ENCODE results near the gene GPR107.

The GPR107 gene

DNA sequence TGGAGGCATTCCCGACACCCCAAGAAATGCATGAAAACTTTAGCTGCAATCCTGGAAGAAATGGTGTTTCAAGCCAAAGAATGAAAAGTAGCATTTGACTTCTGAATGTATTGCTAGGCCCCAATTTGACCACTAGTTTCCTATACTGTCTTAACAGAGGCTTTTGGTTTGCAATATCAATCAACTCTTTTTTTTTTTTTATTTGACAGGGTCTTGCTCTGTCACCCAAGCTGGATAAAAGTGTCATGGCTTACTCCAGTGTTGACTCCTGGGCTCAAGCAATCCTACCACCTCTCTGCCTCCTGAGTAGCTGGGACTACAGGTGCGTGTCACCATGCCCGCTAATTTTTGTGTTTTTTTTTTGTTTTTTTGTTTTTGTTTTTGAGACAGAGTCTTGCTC, 3.2 kb upstream of the GPR107 start:
- H3K27me3 ChIP-seq (replicated peaks): no peaks in the 10 kb centered on the region
- in situ Hi-C loops (cut with HindIII; ENCODE audit: low pct_ligation_motif_present, low sequenced_read_pairs): no loop called here
- TF ChIP-seq, protein P1, sequence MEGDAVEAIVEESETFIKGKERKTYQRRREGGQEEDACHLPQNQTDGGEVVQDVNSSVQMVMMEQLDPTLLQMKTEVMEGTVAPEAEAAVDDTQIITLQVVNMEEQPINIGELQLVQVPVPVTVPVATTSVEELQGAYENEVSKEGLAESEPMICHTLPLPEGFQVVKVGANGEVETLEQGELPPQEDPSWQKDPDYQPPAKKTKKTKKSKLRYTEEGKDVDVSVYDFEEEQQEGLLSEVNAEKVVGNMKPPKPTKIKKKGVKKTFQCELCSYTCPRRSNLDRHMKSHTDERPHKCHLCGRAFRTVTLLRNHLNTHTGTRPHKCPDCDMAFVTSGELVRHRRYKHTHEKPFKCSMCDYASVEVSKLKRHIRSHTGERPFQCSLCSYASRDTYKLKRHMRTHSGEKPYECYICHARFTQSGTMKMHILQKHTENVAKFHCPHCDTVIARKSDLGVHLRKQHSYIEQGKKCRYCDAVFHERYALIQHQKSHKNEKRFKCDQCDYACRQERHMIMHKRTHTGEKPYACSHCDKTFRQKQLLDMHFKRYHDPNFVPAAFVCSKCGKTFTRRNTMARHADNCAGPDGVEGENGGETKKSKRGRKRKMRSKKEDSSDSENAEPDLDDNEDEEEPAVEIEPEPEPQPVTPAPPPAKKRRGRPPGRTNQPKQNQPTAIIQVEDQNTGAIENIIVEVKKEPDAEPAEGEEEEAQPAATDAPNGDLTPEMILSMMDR (IDR thresholded peaks at IDR 0.05; ENCODE audit: low read depth, low read length, missing control alignments): no peak
- H3K27ac ChIP-seq: no peak overlapping the region
- no peaks in the 10 kb centered on the region for H3K36me3 ChIP-seq (replicated peaks)
- no peak for DNase-seq
- no peak overlapping the region for H3K4me3 ChIP-seq (ENCODE audit: low read depth, low read length)

- Histone ChIP-seq H3K27me3 (replicated peaks) (no peaks in the 10 kb centered on the region), H3K4me3 (ENCODE audit: low read depth, low read length) (no peak overlapping the region), H3K36me3 (replicated peaks) (no peaks in the 10 kb centered on the region), H3K27ac (no peak overlapping the region)
- in situ Hi-C loops (cut with HindIII; ENCODE audit: low pct_ligation_motif_present, low sequenced_read_pairs): no loop called here
- TF ChIP-seq, protein P1 (IDR thresholded peaks at IDR 0.05; ENCODE audit: low read depth, low read length, missing control alignments): no peak
- no peak for DNase-seq
Observed at GRCh38 chr9:130051855-130052254, 1.9 kb upstream of the GPR107 start.

- H3K27ac ChIP-seq: peak overlapping the region; percentile 96
- no peak for DNase-seq
- H3K4me3 ChIP-seq (ENCODE audit: low read depth, low read length): peak overlapping the region; percentile 89
- H3K36me3 ChIP-seq (replicated peaks): no peaks in the 10 kb centered on the region
- no peaks in the 10 kb centered on the region for H3K27me3 ChIP-seq (replicated peaks)
- TF ChIP-seq, protein P1 (IDR thresholded peaks at IDR 0.05; ENCODE audit: low read depth, low read length, missing control alignments): no peak
- in situ Hi-C loops (cut with HindIII; ENCODE audit: low pct_ligation_motif_present, low sequenced_read_pairs): no loop called here
Observed at GRCh38 chr9:130053109-130053503, 600 bp upstream of the GPR107 start.

GRCh38 chr9:130054325-130054786, 650 bp downstream of the GPR107 start:
- H3K27ac ChIP-seq: peak overlapping the region; percentile 96
- TF ChIP-seq, protein P1 (IDR thresholded peaks at IDR 0.05; ENCODE audit: low read depth, low read length, missing control alignments): no peak
- peaks cover 2% of the 10 kb centered on the region for H3K36me3 ChIP-seq (replicated peaks)
- no peaks in the 10 kb centered on the region for H3K27me3 ChIP-seq (replicated peaks)
- DNase-seq: no peak
- in situ Hi-C loops (cut with HindIII; ENCODE audit: low pct_ligation_motif_present, low sequenced_read_pairs): no loop called here
- peak overlapping the region; percentile 89 for H3K4me3 ChIP-seq (ENCODE audit: low read depth, low read length)

GRCh38 chr9:130054820-130055219, 1.1 kb downstream of the GPR107 start:
- no peak for DNase-seq
- Histone ChIP-seq H3K27ac (no peak overlapping the region), H3K36me3 (replicated peaks) (peaks cover 3% of the 10 kb centered on the region), H3K27me3 (replicated peaks) (no peaks in the 10 kb centered on the region), H3K4me3 (ENCODE audit: low read depth, low read length) (peak overlapping the region; percentile 89)
- in situ Hi-C loops (cut with HindIII; ENCODE audit: low pct_ligation_motif_present, low sequenced_read_pairs): no loop called here
- TF ChIP-seq, protein P1 (IDR thresholded peaks at IDR 0.05; ENCODE audit: low read depth, low read length, missing control alignments): no peak

DNA sequence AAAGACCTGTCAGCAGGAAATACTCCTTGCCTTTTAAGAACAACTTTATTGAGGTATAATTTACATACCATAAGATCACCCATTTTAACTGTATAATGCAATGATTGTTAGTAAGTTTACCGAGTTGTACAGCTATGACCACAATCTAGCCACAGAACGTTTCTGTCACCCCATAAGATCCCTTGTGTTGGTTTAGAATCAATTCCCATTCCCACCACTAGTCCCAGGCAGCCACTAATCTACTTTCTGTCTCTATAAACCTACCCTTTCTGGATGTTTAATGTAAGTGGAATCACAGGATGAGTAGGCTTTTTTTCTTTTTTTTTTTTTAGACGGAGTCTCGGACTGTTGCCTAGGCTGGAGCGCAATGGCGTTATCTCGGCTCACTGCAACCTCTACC, 4.4 kb downstream of the GPR107 start:
- H3K27ac ChIP-seq: no peak overlapping the region
- in situ Hi-C loops (cut with HindIII; ENCODE audit: low pct_ligation_motif_present, low sequenced_read_pairs): no loop called here
- TF ChIP-seq, protein P1 (IDR thresholded peaks at IDR 0.05; ENCODE audit: low read depth, low read length, missing control alignments): peak; percentile 49
- no peaks in the 10 kb centered on the region for H3K27me3 ChIP-seq (replicated peaks)
- DNase-seq: no peak
- peaks cover 6% of the 10 kb centered on the region for H3K36me3 ChIP-seq (replicated peaks)
- H3K4me3 ChIP-seq (ENCODE audit: low read depth, low read length): no peak overlapping the region
